ENCODE data around the gene HOATZ.

HOATZ gene

DNA sequence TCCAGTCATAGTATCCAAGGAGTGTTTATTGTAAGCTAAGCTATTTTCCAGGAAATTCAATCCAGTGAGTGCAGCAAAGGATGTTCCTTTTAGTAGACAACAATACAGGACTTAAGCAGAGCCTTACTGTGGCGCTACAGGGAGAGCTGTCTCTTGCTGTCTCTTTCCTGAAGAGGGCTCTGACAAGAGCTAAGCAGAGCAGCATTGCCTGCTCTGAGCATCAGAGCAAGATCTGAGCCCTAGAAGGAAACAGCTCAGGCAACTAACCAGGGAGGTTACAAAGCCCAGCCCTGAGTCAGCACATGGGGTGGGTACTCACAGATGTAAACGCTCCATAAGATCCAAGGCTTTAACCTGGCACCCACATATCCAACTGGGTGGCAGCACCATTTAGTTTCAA lies 33.9 kb downstream of the HOATZ start:
- Histone ChIP-seq H3K79me2 (ENCODE audit: insufficient read depth, low read length) (no peaks in the 10 kb centered on the region), H3K36me3 (ENCODE audit: insufficient read depth, low read length) (no peaks in the 10 kb centered on the region), H3K4me1 (ENCODE audit: insufficient read depth, low read length, poor library complexity, severe bottlenecking) (no peaks in the 10 kb centered on the region), H3K4me2 (ENCODE audit: low read depth, low read length, poor library complexity, severe bottlenecking) (no peak overlapping the region), H3F3A (ENCODE audit: low read depth) (no peaks in the 10 kb centered on the region), H3K9me2 (replicated peaks; ENCODE audit: low read depth, low read length) (no peaks in the 10 kb centered on the region), H4K20me1 (ENCODE audit: insufficient read depth, low read length, poor library complexity, severe bottlenecking) (no peaks in the 10 kb centered on the region), H3K4me3 (ENCODE audit: low read length, poor library complexity, severe bottlenecking) (no peak overlapping the region), H3K27me3 (ENCODE audit: insufficient read depth, low read length, poor library complexity, severe bottlenecking) (no peaks in the 10 kb centered on the region), H3K9me3 (ENCODE audit: insufficient read depth, low read depth, low read length) (no peaks in the 10 kb centered on the region), H2AFZ (ENCODE audit: low read length) (no peak overlapping the region), H3K9ac (ENCODE audit: low read depth, low read length, poor library complexity, severe bottlenecking) (no peak overlapping the region)
- TF ChIP-seq, protein P1, sequence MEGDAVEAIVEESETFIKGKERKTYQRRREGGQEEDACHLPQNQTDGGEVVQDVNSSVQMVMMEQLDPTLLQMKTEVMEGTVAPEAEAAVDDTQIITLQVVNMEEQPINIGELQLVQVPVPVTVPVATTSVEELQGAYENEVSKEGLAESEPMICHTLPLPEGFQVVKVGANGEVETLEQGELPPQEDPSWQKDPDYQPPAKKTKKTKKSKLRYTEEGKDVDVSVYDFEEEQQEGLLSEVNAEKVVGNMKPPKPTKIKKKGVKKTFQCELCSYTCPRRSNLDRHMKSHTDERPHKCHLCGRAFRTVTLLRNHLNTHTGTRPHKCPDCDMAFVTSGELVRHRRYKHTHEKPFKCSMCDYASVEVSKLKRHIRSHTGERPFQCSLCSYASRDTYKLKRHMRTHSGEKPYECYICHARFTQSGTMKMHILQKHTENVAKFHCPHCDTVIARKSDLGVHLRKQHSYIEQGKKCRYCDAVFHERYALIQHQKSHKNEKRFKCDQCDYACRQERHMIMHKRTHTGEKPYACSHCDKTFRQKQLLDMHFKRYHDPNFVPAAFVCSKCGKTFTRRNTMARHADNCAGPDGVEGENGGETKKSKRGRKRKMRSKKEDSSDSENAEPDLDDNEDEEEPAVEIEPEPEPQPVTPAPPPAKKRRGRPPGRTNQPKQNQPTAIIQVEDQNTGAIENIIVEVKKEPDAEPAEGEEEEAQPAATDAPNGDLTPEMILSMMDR (conservative IDR thresholded peaks at IDR 0.05; ENCODE audit: low read length), result no peak
- no peak for TF ChIP-seq EZH2phosphoT487 (IDR thresholded peaks at IDR 0.05; ENCODE audit: borderline replicate concordance)

DNA sequence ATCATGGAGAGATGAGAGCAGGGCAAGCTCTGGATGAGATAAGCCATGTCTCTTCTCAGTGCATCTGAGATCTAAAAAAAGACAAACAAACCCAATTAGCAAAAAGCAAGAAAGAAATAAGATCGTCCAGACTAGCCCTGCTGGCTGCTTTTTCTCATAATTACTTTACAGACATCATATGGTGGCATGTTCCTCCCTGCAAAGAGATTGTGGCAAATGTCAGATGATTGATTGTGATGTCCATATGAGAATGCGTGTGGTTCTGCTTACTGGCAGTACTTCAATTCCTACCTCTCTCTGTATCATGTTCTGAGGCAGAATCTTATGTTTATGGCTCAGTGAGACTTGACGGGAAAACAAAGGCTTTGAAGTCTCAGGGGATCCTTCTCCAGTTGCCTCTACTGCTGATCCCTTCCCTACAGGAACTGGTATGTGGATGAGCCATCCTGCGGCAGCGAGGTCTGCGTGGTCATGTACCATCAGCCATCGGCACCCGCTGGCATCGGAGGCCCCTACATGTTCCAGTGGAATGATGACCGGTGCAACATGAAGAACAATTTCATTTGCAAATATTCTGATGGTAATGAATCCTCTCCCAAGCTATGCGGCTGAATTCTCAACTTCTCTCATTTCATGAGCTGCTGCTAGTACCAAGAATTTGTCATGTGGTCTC lies 34.8 kb downstream of the HOATZ start:
- H4K20me1 ChIP-seq (ENCODE audit: insufficient read depth, low read length, poor library complexity, severe bottlenecking), result no peaks in the 10 kb centered on the region
- H3F3A ChIP-seq (ENCODE audit: low read depth), result no peaks in the 10 kb centered on the region
- no peak overlapping the region for H3K4me2 ChIP-seq (ENCODE audit: low read depth, low read length, poor library complexity, severe bottlenecking)
- H3K9ac ChIP-seq (ENCODE audit: low read depth, low read length, poor library complexity, severe bottlenecking), result no peak overlapping the region
- H3K9me3 ChIP-seq (ENCODE audit: insufficient read depth, low read depth, low read length), result no peaks in the 10 kb centered on the region
- no peaks in the 10 kb centered on the region for H3K79me2 ChIP-seq (ENCODE audit: insufficient read depth, low read length)
- H2AFZ ChIP-seq (ENCODE audit: low read length), result no peak overlapping the region
- H3K36me3 ChIP-seq (ENCODE audit: insufficient read depth, low read length), result no peaks in the 10 kb centered on the region
- no peaks in the 10 kb centered on the region for H3K9me2 ChIP-seq (replicated peaks; ENCODE audit: low read depth, low read length)
- H3K4me1 ChIP-seq (ENCODE audit: insufficient read depth, low read length, poor library complexity, severe bottlenecking), result no peaks in the 10 kb centered on the region
- no peak for TF ChIP-seq EZH2phosphoT487 (IDR thresholded peaks at IDR 0.05; ENCODE audit: borderline replicate concordance)
- TF ChIP-seq, protein P1 (conservative IDR thresholded peaks at IDR 0.05; ENCODE audit: low read length), result no peak
- no peak overlapping the region for H3K4me3 ChIP-seq (ENCODE audit: low read length, poor library complexity, severe bottlenecking)
- H3K27me3 ChIP-seq (ENCODE audit: insufficient read depth, low read length, poor library complexity, severe bottlenecking), result no peaks in the 10 kb centered on the region

DNA sequence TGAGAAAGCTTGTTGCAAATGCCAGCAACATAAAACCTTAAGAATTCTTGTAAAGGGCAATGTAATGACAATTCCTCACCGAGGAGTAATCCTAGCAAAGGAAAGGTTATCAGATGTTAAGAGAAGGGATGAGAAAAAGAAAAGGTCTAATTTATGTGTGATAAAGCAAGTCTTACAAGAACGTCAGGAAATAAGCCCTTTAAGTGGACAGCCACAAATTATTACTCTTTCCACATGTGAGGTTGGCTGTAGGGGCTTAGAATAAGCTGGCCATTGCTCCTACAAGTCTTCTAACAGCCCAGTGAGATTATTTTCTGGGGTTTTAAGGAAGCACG lies 35.3 kb downstream of the HOATZ start:
- TF ChIP-seq EZH2phosphoT487 (IDR thresholded peaks at IDR 0.05; ENCODE audit: borderline replicate concordance), result no peak
- TF ChIP-seq, protein P1 (conservative IDR thresholded peaks at IDR 0.05; ENCODE audit: low read length), result no peak
- Histone ChIP-seq H3K4me1 (ENCODE audit: insufficient read depth, low read length, poor library complexity, severe bottlenecking) (no peaks in the 10 kb centered on the region), H3K4me2 (ENCODE audit: low read depth, low read length, poor library complexity, severe bottlenecking) (no peak overlapping the region), H4K20me1 (ENCODE audit: insufficient read depth, low read length, poor library complexity, severe bottlenecking) (no peaks in the 10 kb centered on the region), H2AFZ (ENCODE audit: low read length) (no peak overlapping the region), H3K36me3 (ENCODE audit: insufficient read depth, low read length) (no peaks in the 10 kb centered on the region), H3K9me2 (replicated peaks; ENCODE audit: low read depth, low read length) (no peaks in the 10 kb centered on the region), H3K79me2 (ENCODE audit: insufficient read depth, low read length) (no peaks in the 10 kb centered on the region), H3K27me3 (ENCODE audit: insufficient read depth, low read length, poor library complexity, severe bottlenecking) (no peaks in the 10 kb centered on the region), H3F3A (ENCODE audit: low read depth) (no peaks in the 10 kb centered on the region), H3K4me3 (ENCODE audit: low read length, poor library complexity, severe bottlenecking) (no peak overlapping the region), H3K9me3 (ENCODE audit: insufficient read depth, low read depth, low read length) (no peaks in the 10 kb centered on the region), H3K9ac (ENCODE audit: low read depth, low read length, poor library complexity, severe bottlenecking) (no peak overlapping the region)

Measured in Loucy (cell line).